Prostate gland (tissue), 2 donors: ENCODE results near the gene S100A6.

Source experiments
- CTCF ChIP-seq, 4 experiments: fragments of 200-600 bp in 2 of 4; fragments of 450-650 bp in 2 of 4; sonication (generic) in 2 of 4; IDR thresholded peaks; 1 replicate in 3 of 4; 2 replicates in 1 of 4; pipeline ENCODE4 v1.5.1; 2016 to 2019; ENCODE audit warnings: antibody characterized with exemption in 4 of 4, mild to moderate bottlenecking in 2 of 4, moderate library complexity in 2 of 4
- POLR2A ChIP-seq: fragments of 450-650 bp; IDR thresholded peaks from one replicate; pipeline ENCODE4 v1.6.1; 2016; ENCODE audit warnings: antibody characterized with exemption, mild to moderate bottlenecking

DNA sequence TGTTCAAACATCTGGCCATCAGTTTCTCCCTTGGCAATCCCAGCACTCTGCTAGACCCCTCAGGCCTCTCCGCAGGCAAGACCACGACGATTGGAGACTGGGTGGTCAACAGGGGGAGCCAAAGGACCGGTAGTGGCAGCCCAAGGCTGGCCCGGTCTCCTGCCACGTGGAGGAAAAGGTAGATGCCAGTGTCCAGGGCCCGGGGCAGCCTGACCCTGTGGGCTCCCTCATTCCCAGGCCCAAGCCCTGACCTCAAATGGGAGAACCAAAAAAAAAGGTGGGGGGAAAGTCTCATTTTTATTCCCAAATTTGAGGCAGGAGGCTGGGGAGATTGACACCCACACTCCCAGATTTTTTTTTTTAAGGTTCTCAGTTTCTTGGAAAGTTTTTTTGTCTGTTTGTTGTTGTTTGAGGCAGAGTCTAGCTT is 24.8 kb downstream of the S100A6 start:
- peak; percentile 62 to 94 (median 80) for TF ChIP-seq CTCF (IDR thresholded peaks at IDR 0.05)
- TF ChIP-seq POLR2A = no peak
